Osteocyte (in vitro differentiated cells): Measurements from ENCODE around the gene ASIC2. TPM values are rescaled to one million over a fixed set of nuclear protein-coding genes. Genes with fewer than 3 reads are reported as not detected.
A peak's percentile ranks its signal among the peaks of the same experiment; 100 is the strongest.

Experiments
- DNase-seq: peaks from one replicate; pipeline ENCODE4 v3.0.0; 2021; ENCODE audit warnings: mixed read lengths; ENCODE audit not compliant: unreplicated experiment; ENCODE audit errors: extremely low spot score
- H3K27ac Mint-ChIP-seq: one replicate; pipeline ENCODE4 v1.8.0; 2021; ENCODE audit warnings: mild to moderate bottlenecking, mixed read lengths; ENCODE audit not compliant: unreplicated experiment
- H3K27me3 Mint-ChIP-seq: one replicate; pipeline ENCODE4 v1.8.0; 2021; ENCODE audit warnings: mixed read lengths; ENCODE audit not compliant: unreplicated experiment
- H3K36me3 Mint-ChIP-seq: one replicate; pipeline ENCODE4 v1.8.0; 2021; ENCODE audit warnings: mixed read lengths; ENCODE audit not compliant: unreplicated experiment
- H3K4me1 Mint-ChIP-seq: one replicate; pipeline ENCODE4 v1.8.0; 2021; ENCODE audit warnings: mixed read lengths; ENCODE audit not compliant: unreplicated experiment
- H3K4me3 Mint-ChIP-seq: one replicate; pipeline ENCODE4 v1.8.0; 2021; ENCODE audit warnings: mild to moderate bottlenecking, moderate library complexity, mixed read lengths; ENCODE audit not compliant: unreplicated experiment
- H3K9me3 Mint-ChIP-seq: one replicate; pipeline ENCODE4 v1.8.0; 2021; ENCODE audit warnings: mixed read lengths; ENCODE audit not compliant: unreplicated experiment
- total RNA-seq: library from RNA; stranded (reverse); gene quantifications from 2 replicates; pipeline ENCODE4 v1.2.1, GENCODE V29; 2021
- TF ChIP-seq, protein P1 (sequence below): fragments of 200-600 bp; sonication (generic); IDR thresholded peaks from 2 replicates; pipeline ENCODE4 v1.5.0; 2021; ENCODE audit warnings: antibody characterized with exemption, mild to moderate bottlenecking, moderate library complexity

Gene ASIC2
- total RNA-seq, 1 donor from 2014 or later = not detected

DNA sequence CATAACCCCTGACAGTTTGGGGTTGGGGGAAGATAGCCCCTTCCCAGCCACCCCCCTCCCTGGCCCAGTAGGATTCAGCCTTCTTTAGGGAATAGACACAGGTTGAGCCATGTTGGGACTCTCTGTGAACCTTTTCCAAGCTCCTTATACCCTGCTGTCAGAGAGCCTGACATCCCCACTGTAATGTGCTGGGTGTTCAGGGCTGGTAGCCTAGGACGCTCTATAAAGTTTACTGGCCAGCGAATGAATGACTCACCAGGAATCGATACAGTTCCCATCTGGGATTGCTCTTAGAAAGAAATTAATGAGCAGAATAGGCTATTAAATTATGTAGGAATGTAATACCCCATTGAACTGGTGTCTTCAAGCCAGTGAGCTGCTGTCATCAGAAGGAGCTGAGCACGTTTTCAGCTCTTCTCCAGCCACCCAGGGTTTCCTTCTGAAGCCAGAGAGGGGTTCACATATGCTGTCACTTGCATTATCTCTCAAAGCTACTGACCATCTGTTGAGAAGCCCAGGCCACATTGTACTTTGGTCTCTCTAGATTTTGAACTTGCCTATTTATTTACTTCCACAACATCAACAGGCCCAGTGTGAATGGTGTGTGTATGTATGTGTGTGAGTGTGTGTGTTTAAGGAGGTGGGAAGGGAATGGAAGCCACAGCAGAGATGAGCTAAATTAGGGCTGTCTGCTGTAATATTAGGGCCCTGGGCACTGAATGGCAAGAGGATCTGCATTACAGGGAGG, 236.5 kb downstream of the ASIC2 start:
- Mint-ChIP-seq H3K4me1 (no peaks in the 10 kb centered on the region), H3K9me3 (no peaks in the 10 kb centered on the region), H3K27me3 (peaks cover 2% of the 10 kb centered on the region), H3K36me3 (no peaks in the 10 kb centered on the region), H3K4me3 (no peak overlapping the region), H3K27ac (no peak overlapping the region)
- peak; percentile 15 for DNase-seq
- TF ChIP-seq, protein P1, sequence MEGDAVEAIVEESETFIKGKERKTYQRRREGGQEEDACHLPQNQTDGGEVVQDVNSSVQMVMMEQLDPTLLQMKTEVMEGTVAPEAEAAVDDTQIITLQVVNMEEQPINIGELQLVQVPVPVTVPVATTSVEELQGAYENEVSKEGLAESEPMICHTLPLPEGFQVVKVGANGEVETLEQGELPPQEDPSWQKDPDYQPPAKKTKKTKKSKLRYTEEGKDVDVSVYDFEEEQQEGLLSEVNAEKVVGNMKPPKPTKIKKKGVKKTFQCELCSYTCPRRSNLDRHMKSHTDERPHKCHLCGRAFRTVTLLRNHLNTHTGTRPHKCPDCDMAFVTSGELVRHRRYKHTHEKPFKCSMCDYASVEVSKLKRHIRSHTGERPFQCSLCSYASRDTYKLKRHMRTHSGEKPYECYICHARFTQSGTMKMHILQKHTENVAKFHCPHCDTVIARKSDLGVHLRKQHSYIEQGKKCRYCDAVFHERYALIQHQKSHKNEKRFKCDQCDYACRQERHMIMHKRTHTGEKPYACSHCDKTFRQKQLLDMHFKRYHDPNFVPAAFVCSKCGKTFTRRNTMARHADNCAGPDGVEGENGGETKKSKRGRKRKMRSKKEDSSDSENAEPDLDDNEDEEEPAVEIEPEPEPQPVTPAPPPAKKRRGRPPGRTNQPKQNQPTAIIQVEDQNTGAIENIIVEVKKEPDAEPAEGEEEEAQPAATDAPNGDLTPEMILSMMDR = no peak

DNA sequence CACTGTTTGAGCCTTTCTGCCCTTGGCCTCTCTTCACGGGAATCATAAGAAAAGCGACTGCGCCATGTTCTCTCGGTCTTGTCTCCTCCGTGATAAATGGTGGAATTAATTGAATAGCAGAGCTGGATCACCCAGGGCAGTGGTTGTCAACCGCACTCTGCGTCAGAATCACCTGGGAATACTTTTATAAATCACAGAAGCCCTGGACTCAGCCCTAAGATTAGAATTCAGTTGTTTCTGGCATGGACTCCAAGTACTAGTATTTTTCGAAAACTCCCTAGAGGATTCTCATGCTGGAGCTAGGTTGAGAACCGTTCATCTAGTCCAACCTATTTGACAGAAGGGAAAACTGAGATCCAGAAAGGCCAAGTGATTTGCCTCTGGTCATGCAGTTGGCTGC, 237.3 kb downstream of the ASIC2 start:
- Mint-ChIP-seq H3K9me3 (no peaks in the 10 kb centered on the region), H3K4me3 (no peak overlapping the region), H3K27ac (no peak overlapping the region), H3K4me1 (no peaks in the 10 kb centered on the region), H3K36me3 (no peaks in the 10 kb centered on the region), H3K27me3 (peaks cover 2% of the 10 kb centered on the region)
- peak; percentile 13 for DNase-seq
- TF ChIP-seq, protein P1 = no peak

DNA sequence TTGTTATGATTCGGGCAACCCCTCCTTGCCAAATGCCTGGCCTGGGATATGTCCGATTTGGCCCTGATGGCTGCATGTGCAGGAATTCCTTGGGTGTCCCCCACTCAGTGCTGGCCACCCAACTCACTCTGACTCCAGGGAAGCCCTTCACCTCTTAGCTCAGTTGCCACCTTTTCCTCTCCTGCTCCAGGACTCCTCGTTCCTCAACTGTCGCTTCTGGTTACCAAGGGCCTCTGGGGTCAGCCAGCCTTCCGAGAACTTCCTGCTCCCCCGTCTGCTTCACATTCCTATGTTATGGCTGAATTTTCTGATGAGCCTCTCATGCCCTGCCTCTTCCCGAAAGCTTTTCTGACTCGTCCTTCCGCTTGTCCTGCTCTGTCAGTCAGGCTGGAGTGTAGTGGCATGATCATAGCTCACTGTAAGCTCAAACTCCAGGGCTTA, 237.9 kb downstream of the ASIC2 start:
- H3K4me1 Mint-ChIP-seq = no peaks in the 10 kb centered on the region
- DNase-seq = peak; percentile 56
- no peaks in the 10 kb centered on the region for H3K36me3 Mint-ChIP-seq
- TF ChIP-seq, protein P1 = no peak
- no peak overlapping the region for H3K4me3 Mint-ChIP-seq
- peaks cover 2% of the 10 kb centered on the region for H3K27me3 Mint-ChIP-seq
- H3K9me3 Mint-ChIP-seq = no peaks in the 10 kb centered on the region
- no peak overlapping the region for H3K27ac Mint-ChIP-seq

DNA sequence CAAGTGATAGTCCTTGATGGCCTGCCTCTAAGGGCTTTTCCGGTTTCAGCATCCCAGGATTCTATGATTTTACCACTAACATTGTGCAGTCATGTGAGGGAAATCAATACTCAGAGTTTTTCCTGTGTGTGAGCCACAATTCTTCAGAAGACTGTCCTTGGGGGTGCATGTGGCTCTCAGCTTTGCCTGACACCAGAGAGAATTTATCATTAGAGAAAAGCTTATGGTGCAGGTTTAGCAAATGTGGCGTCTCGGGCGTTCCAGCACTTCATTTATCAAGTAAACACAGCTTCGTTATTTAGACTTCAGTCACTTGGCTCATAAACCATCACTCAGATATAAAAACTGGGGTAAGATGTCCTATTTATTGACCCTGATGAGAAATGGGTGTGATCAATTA, 238.7 kb downstream of the ASIC2 start:
- DNase-seq = no peak
- Mint-ChIP-seq H3K4me1 (no peaks in the 10 kb centered on the region), H3K4me3 (no peak overlapping the region), H3K27me3 (peaks cover 2% of the 10 kb centered on the region), H3K9me3 (no peaks in the 10 kb centered on the region), H3K36me3 (no peaks in the 10 kb centered on the region), H3K27ac (no peak overlapping the region)
- TF ChIP-seq, protein P1 = no peak

DNA sequence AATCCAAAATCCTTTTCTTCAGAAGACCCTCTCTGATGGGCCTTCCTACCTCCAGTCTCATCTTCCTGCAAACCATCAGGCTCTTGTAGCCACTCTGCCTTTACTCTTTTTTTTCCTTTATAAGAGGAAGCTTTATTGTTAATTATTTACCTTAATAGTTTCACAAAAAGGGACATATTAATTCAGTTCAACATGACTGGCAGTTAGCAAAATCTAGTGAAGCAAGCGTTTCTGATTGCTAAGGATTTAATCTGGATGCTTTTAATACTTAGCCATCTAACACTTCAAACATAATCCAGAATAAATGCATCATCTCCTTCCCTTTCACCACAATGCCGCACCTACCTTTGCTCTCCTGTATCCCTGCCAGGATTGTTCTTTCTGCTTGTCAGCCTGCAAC, 239.4 kb downstream of the ASIC2 start:
- no peaks in the 10 kb centered on the region for H3K9me3 Mint-ChIP-seq
- TF ChIP-seq, protein P1 = no peak
- H3K36me3 Mint-ChIP-seq = no peaks in the 10 kb centered on the region
- peaks cover 2% of the 10 kb centered on the region for H3K27me3 Mint-ChIP-seq
- no peaks in the 10 kb centered on the region for H3K4me1 Mint-ChIP-seq
- H3K27ac Mint-ChIP-seq = no peak overlapping the region
- no peak for DNase-seq
- H3K4me3 Mint-ChIP-seq = no peak overlapping the region
